Measurements from ENCODE around the gene CCDC33. TPM values are rescaled to one million over a fixed set of nuclear protein-coding genes. Genes with fewer than 3 reads are reported as not detected.

CCDC33 gene
- total and polyA plus RNA-seq, 3 experiments from 2014 or later = not detected

- peak within 1 kb of the TSS in 3 of 7 donors; percentile 28 to 45 (median 38) for H3K4me3 Mint-ChIP-seq
- DNase-seq = no peak
- H3K9me3 ChIP-seq (ENCODE audit: low read length) = no peaks in the 10 kb centered on the region
- ChIA-PET CTCF (interaction anchor here (1.1 to 1.5 kb wide), 2 partner anchors 12 to 15 kb away, joined by 3 read pairs; no protein-coding TSS in a partner anchor), POLR2A (no interaction called here)
- H3K4me1 Mint-ChIP-seq = peaks cover 0 to 5% (median 4%) of the 10 kb centered on the region in 3 donors
- no peaks in the 10 kb centered on the region for H3K36me3 ChIP-seq (ENCODE audit: insufficient read depth, low read length)
- peaks cover 0 to 2% (median 0%) of the 10 kb centered on the region in 3 donors for H3K36me3 Mint-ChIP-seq
- H3K4me1 ChIP-seq (ENCODE audit: insufficient read depth, low read length) = no peaks in the 10 kb centered on the region
- H3K27me3 Mint-ChIP-seq = peaks cover 18 to 38% of the 10 kb centered on the region in 2 donors
- no peak within 1 kb of the TSS for H3K27ac Mint-ChIP-seq
- H3K27ac ChIP-seq (ENCODE audit: low read depth, low read length) = no peak within 1 kb of the TSS
- H3K9me3 Mint-ChIP-seq = no peaks in the 10 kb centered on the region
- H3K4me3 ChIP-seq (ENCODE audit: low read length) = no peak within 1 kb of the TSS
- H3K27me3 ChIP-seq (ENCODE audit: insufficient read depth, low read length, poor library complexity, severe bottlenecking) = peaks cover 28% of the 10 kb centered on the region
Observed at GRCh38 chr15:74367296-74367854, 131.2 kb downstream of the CCDC33 start, which contains the start of gene CYP11A1. Gene CYP11A1 (minus strand): TSS chr15:74367646. CDS start chr15:74367585, 61 bp downstream.

DNA sequence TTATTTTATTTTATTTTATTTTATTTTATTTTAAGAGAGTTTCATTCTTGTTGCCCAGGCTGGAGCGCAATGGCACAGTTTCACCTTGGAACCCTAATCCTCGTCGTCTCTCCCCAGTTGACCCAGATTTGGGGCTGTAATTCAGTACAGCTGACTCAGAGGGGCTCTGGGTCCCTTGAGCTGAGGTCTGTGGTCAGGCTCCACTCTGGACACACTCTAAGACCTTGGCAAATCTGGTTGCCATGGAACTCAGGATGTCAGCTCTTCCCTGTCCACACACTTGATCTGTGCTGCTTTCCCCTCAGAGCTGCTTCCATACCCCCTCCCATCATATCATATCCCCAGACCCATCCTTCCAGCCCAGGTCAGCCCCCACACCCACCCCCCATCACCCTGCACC is 132.0 kb downstream of the CCDC33 start:
- no peak overlapping the region for H3K27ac Mint-ChIP-seq
- H3K27me3 Mint-ChIP-seq = peaks cover 18 to 38% of the 10 kb centered on the region in 2 donors
- Histone ChIP-seq H3K4me3 (ENCODE audit: low read length) (no peak overlapping the region), H3K36me3 (ENCODE audit: insufficient read depth, low read length) (no peaks in the 10 kb centered on the region), H3K9me3 (ENCODE audit: low read length) (no peaks in the 10 kb centered on the region), H3K4me1 (ENCODE audit: insufficient read depth, low read length) (no peaks in the 10 kb centered on the region), H3K27me3 (ENCODE audit: insufficient read depth, low read length, poor library complexity, severe bottlenecking) (peaks cover 28% of the 10 kb centered on the region), H3K27ac (ENCODE audit: low read depth, low read length) (no peak overlapping the region)
- H3K4me3 Mint-ChIP-seq = peak overlapping the region in 1 of 7 donors; percentile 45
- peaks cover 0 to 2% (median 0%) of the 10 kb centered on the region in 3 donors for H3K36me3 Mint-ChIP-seq
- CTCF ChIA-PET = interaction anchor here (1.1 to 1.5 kb wide), 2 partner anchors 11 to 15 kb away, joined by 3 read pairs; no protein-coding TSS in a partner anchor
- POLR2A ChIA-PET = no interaction called here
- no peak for DNase-seq
- H3K9me3 Mint-ChIP-seq = no peaks in the 10 kb centered on the region
- H3K4me1 Mint-ChIP-seq = peaks cover 0 to 5% (median 4%) of the 10 kb centered on the region in 3 donors

DNA sequence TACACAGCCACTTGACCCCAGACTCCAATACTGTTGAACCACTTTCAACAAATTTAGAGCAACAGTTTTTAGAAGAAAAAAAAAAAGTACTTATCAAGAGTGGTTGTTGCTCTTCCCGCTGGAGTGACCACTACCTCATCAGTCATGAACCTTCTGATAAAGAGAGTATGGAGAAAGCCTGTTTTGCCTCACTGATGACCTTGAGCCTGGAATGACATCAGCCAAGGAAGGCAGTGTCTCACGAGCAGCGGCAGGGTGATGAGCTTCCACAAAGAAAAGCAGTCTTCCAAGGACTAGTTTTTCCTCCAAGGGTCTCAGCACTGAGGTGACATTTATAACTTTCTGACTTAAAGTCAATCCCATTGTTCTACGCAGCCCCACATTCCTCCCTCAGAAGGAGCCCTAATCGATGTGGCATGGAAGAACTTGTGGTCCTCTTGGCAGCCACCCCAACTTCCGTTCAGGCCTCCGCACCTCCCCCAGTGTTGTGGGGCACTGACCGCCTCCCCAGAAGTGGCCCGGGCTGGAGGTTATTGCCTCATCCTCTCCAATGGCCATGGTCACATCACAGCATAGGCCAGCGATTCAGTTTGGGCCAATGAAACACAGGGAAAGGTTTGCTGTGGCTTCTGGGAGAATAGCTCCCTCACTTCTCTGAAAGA is 133.1 kb downstream of the CCDC33 start:
- Mint-ChIP-seq H3K27ac (no peak overlapping the region), H3K4me1 (peaks cover 0 to 9% (median 7%) of the 10 kb centered on the region in 3 donors), H3K36me3 (peaks cover 0 to 2% (median 0%) of the 10 kb centered on the region in 3 donors), H3K9me3 (no peaks in the 10 kb centered on the region), H3K27me3 (peaks cover 18 to 38% of the 10 kb centered on the region in 2 donors), H3K4me3 (peak overlapping the region in 1 of 7 donors; percentile 1)
- Histone ChIP-seq H3K36me3 (ENCODE audit: insufficient read depth, low read length) (no peaks in the 10 kb centered on the region), H3K27me3 (ENCODE audit: insufficient read depth, low read length, poor library complexity, severe bottlenecking) (peaks cover 28% of the 10 kb centered on the region), H3K4me1 (ENCODE audit: insufficient read depth, low read length) (no peaks in the 10 kb centered on the region), H3K27ac (ENCODE audit: low read depth, low read length) (no peak overlapping the region), H3K9me3 (ENCODE audit: low read length) (no peaks in the 10 kb centered on the region), H3K4me3 (ENCODE audit: low read length) (no peak overlapping the region)
- no peak for DNase-seq
- POLR2A ChIA-PET = interaction anchor here (0.6 kb wide), 1 partner anchor 256 kb away, joined by 3 read pairs; no protein-coding TSS in a partner anchor
- CTCF ChIA-PET = interaction anchor here (1.2 kb wide), 1 partner anchor 399 kb away, joined by 4 read pairs; no protein-coding TSS in a partner anchor

- Histone ChIP-seq H3K4me1 (ENCODE audit: insufficient read depth, low read length) (peaks cover 5% of the 10 kb centered on the region), H3K4me3 (ENCODE audit: low read length) (no peak overlapping the region), H3K27ac (ENCODE audit: low read depth, low read length) (no peak overlapping the region), H3K36me3 (ENCODE audit: insufficient read depth, low read length) (no peaks in the 10 kb centered on the region), H3K27me3 (ENCODE audit: insufficient read depth, low read length, poor library complexity, severe bottlenecking) (peaks cover 28% of the 10 kb centered on the region), H3K9me3 (ENCODE audit: low read length) (no peaks in the 10 kb centered on the region)
- no peak for DNase-seq
- no peak overlapping the region for H3K27ac Mint-ChIP-seq
- peaks cover 18 to 34% of the 10 kb centered on the region in 2 donors for H3K27me3 Mint-ChIP-seq
- no peak overlapping the region for H3K4me3 Mint-ChIP-seq
- peaks cover 4 to 13% (median 12%) of the 10 kb centered on the region in 3 donors for H3K4me1 Mint-ChIP-seq
- ChIA-PET CTCF (interaction anchor here (1.2 kb wide), 1 partner anchor 399 kb away, joined by 4 read pairs; no protein-coding TSS in a partner anchor), POLR2A (interaction anchor here (0.6 kb wide), 1 partner anchor 256 kb away, joined by 3 read pairs; no protein-coding TSS in a partner anchor)
- no peaks in the 10 kb centered on the region for H3K9me3 Mint-ChIP-seq
- H3K36me3 Mint-ChIP-seq = no peaks in the 10 kb centered on the region
Observed at GRCh38 chr15:74369756-74370155, 133.6 kb downstream of the CCDC33 start.

- POLR2A ChIA-PET = no interaction called here
- H3K27ac ChIP-seq (ENCODE audit: low read depth, low read length) = no peak overlapping the region
- H3K4me1 Mint-ChIP-seq = peaks cover 11 to 17% (median 14%) of the 10 kb centered on the region in 3 donors
Observed at GRCh38 chr15:74370471-74370870, 134.3 kb downstream of the CCDC33 start.

GRCh38 chr15:74373056-74373650 is 137.0 kb downstream of the CCDC33 start:
- Mint-ChIP-seq H3K36me3 (no peaks in the 10 kb centered on the region), H3K4me1 (peaks cover 11 to 15% (median 13%) of the 10 kb centered on the region in 3 donors), H3K9me3 (no peaks in the 10 kb centered on the region), H3K27ac (peak overlapping the region in 4 of 8 donors; percentile 64 to 87 (median 82)), H3K4me3 (peak overlapping the region; percentile 66 to 95 (median 82)), H3K27me3 (peaks cover 7 to 23% of the 10 kb centered on the region in 2 donors)
- no peak for DNase-seq
- ChIA-PET CTCF (interaction anchor here (1.0 to 4.4 kb wide), 15 partner anchors 11 to 584 kb away, joined by 3 to 37 read pairs (median 5); partner anchors contain the start of gene RPP25), POLR2A (no interaction called here)
- no peaks in the 10 kb centered on the region for H3K36me3 ChIP-seq (ENCODE audit: insufficient read depth, low read length)
- peak overlapping the region; percentile 85 for H3K4me3 ChIP-seq (ENCODE audit: low read length)
- H3K27me3 ChIP-seq (ENCODE audit: insufficient read depth, low read length, poor library complexity, severe bottlenecking) = peaks cover 7% of the 10 kb centered on the region
- no peak overlapping the region for H3K27ac ChIP-seq (ENCODE audit: low read depth, low read length)
- H3K9me3 ChIP-seq (ENCODE audit: low read length) = no peaks in the 10 kb centered on the region
- peaks cover 10% of the 10 kb centered on the region for H3K4me1 ChIP-seq (ENCODE audit: insufficient read depth, low read length)

More at GRCh38 chr15:74370471-74370870, 134.3 kb downstream of the CCDC33 start:
- no peaks in the 10 kb centered on the region for H3K9me3 ChIP-seq (ENCODE audit: low read length)
- Mint-ChIP-seq H3K36me3 (no peaks in the 10 kb centered on the region), H3K4me3 (peak overlapping the region in 1 of 7 donors; percentile 1), H3K9me3 (no peaks in the 10 kb centered on the region), H3K27me3 (peaks cover 16 to 30% of the 10 kb centered on the region in 2 donors), H3K27ac (peak overlapping the region in 1 of 8 donors; percentile 44)
- H3K27me3 ChIP-seq (ENCODE audit: insufficient read depth, low read length, poor library complexity, severe bottlenecking) = peaks cover 21% of the 10 kb centered on the region
- no peak overlapping the region for H3K4me3 ChIP-seq (ENCODE audit: low read length)
- no peak for DNase-seq
- CTCF ChIA-PET = interaction anchor here (1.2 kb wide), 1 partner anchor 398 kb away, joined by 4 read pairs; no protein-coding TSS in a partner anchor
- peaks cover 10% of the 10 kb centered on the region for H3K4me1 ChIP-seq (ENCODE audit: insufficient read depth, low read length)
- H3K36me3 ChIP-seq (ENCODE audit: insufficient read depth, low read length) = no peaks in the 10 kb centered on the region

DNA sequence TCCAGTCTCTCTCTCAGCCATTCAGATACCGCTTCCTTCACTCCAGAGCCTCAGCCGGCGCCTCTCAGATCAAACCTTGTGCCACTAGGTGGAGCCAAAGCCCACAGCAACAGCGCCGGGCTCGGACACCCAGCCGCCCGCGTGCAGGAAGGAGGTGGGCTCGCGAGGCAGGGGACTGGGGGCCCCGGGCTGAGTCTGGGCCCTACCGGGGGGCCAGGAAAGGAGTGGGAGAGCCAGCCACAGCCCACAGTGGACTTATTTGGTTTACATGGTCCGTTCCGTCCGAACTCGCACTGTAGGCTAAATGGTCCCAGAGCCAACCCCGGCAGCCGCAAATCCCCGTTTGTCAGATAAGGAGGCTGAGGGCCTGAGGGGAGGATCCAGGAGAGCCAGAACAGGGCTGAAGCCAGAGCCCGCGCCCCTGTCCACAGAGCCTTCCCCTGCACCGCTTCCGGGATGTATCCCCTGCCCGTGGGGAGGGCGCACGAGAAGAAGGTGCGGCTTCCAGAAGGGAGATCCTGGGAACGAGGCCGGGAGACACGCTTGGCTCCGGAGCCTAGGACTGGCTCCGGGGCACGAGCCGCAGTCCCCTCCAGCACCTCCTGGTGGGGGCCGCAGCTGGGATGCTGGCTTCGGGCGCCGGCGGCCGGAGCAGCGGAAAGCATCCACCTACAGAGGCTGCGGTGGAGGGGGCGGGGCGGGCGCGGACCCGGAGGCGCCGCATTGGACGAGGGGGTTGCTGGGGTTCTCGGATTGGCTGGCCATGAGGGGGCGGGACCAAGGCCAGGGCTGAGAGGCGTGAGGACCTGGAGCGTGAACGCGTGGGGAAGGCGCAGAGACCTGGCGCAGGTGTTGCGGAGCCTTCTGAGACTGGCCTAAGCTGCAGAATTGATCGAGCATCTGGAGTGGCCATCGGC is 137.9 kb downstream of the CCDC33 start:
- Histone ChIP-seq H3K27me3 (ENCODE audit: insufficient read depth, low read length, poor library complexity, severe bottlenecking) (no peaks in the 10 kb centered on the region), H3K9me3 (ENCODE audit: low read length) (no peaks in the 10 kb centered on the region)
- peaks cover 11 to 15% (median 13%) of the 10 kb centered on the region in 3 donors for H3K4me1 Mint-ChIP-seq

More for the DNA sequence above, 137.9 kb downstream of the CCDC33 start:
- peaks cover 5 to 15% of the 10 kb centered on the region in 2 donors for H3K27me3 Mint-ChIP-seq
- H3K4me3 Mint-ChIP-seq = peak overlapping the region; percentile 66 to 95 (median 82)
- H3K27ac Mint-ChIP-seq = peak overlapping the region; percentile 53 to 87 (median 75)
- no peaks in the 10 kb centered on the region for H3K9me3 Mint-ChIP-seq
- peak; percentile 88 to 97 (median 93) for DNase-seq
- H3K36me3 Mint-ChIP-seq = no peaks in the 10 kb centered on the region
- CTCF ChIA-PET = interaction anchor here (0.7 to 4.4 kb wide), 29 partner anchors 10 to 583 kb away, joined by 3 to 37 read pairs (median 4); partner anchors contain the start of gene RPP25
- Histone ChIP-seq H3K4me3 (ENCODE audit: low read length) (peak overlapping the region; percentile 85), H3K36me3 (ENCODE audit: insufficient read depth, low read length) (no peaks in the 10 kb centered on the region), H3K27ac (ENCODE audit: low read depth, low read length) (peak overlapping the region; percentile 54), H3K4me1 (ENCODE audit: insufficient read depth, low read length) (peaks cover 10% of the 10 kb centered on the region)
- POLR2A ChIA-PET = interaction anchor here (0.6 to 1.4 kb wide), 3 partner anchors 9 to 1233 kb away, joined by 4 to 13 read pairs (median 8); partner anchors contain the start of gene UBL7

Measured in CD8-positive, alpha-beta memory T cell (primary cell).